HEK293 (cell line): ENCODE measurements around the gene SCN1A.

Experiments
- ZNF184 ChIP-seq: fragments of 450-650 bp; IDR thresholded peaks from 2 replicates; pipeline ENCODE4 v1.5.1; 2018; ENCODE audit warnings: missing biosample characterization, mild to moderate bottlenecking, missing genetic modification characterization
- TF ChIP-seq, protein P1 (sequence below): fragments of 450-650 bp; formaldehyde crosslinking; conservative IDR thresholded peaks from 2 replicates; pipeline ENCODE4 v1.5.1; 2016; ENCODE audit warnings: low read depth, missing biosample characterization, missing genetic modification characterization
- TF ChIP-seq, protein P2 (sequence below): fragments of 450-650 bp; formaldehyde crosslinking; IDR thresholded peaks from 2 replicates; pipeline ENCODE4 v1.5.1; 2016; ENCODE audit warnings: missing biosample characterization, missing genetic modification characterization

GRCh38 chr2:166112193-166112605 lies 15.6 kb downstream of the SCN1A start:
- TF ChIP-seq, protein P1, sequence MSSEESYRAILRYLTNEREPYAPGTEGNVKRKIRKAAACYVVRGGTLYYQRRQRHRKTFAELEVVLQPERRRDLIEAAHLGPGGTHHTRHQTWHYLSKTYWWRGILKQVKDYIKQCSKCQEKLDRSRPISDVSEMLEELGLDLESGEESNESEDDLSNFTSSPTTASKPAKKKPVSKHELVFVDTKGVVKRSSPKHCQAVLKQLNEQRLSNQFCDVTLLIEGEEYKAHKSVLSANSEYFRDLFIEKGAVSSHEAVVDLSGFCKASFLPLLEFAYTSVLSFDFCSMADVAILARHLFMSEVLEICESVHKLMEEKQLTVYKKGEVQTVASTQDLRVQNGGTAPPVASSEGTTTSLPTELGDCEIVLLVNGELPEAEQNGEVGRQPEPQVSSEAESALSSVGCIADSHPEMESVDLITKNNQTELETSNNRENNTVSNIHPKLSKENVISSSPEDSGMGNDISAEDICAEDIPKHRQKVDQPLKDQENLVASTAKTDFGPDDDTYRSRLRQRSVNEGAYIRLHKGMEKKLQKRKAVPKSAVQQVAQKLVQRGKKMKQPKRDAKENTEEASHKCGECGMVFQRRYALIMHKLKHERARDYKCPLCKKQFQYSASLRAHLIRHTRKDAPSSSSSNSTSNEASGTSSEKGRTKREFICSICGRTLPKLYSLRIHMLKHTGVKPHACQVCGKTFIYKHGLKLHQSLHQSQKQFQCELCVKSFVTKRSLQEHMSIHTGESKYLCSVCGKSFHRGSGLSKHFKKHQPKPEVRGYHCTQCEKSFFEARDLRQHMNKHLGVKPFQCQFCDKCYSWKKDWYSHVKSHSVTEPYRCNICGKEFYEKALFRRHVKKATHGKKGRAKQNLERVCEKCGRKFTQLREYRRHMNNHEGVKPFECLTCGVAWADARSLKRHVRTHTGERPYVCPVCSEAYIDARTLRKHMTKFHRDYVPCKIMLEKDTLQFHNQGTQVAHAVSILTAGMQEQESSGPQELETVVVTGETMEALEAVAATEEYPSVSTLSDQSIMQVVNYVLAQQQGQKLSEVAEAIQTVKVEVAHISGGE = no peak
- TF ChIP-seq, protein P2, sequence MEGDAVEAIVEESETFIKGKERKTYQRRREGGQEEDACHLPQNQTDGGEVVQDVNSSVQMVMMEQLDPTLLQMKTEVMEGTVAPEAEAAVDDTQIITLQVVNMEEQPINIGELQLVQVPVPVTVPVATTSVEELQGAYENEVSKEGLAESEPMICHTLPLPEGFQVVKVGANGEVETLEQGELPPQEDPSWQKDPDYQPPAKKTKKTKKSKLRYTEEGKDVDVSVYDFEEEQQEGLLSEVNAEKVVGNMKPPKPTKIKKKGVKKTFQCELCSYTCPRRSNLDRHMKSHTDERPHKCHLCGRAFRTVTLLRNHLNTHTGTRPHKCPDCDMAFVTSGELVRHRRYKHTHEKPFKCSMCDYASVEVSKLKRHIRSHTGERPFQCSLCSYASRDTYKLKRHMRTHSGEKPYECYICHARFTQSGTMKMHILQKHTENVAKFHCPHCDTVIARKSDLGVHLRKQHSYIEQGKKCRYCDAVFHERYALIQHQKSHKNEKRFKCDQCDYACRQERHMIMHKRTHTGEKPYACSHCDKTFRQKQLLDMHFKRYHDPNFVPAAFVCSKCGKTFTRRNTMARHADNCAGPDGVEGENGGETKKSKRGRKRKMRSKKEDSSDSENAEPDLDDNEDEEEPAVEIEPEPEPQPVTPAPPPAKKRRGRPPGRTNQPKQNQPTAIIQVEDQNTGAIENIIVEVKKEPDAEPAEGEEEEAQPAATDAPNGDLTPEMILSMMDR = no peak
- TF ChIP-seq ZNF184 (tag by site-specific recombination) = no peak
